ENCODE data around the gene ZSCAN9. TPM values are rescaled to one million over a fixed set of nuclear protein-coding genes. Genes with fewer than 3 reads are reported as not detected.

ZSCAN9 gene
- total RNA-seq, 1 experiment from 2014 or later: 13.7 TPM

DNA sequence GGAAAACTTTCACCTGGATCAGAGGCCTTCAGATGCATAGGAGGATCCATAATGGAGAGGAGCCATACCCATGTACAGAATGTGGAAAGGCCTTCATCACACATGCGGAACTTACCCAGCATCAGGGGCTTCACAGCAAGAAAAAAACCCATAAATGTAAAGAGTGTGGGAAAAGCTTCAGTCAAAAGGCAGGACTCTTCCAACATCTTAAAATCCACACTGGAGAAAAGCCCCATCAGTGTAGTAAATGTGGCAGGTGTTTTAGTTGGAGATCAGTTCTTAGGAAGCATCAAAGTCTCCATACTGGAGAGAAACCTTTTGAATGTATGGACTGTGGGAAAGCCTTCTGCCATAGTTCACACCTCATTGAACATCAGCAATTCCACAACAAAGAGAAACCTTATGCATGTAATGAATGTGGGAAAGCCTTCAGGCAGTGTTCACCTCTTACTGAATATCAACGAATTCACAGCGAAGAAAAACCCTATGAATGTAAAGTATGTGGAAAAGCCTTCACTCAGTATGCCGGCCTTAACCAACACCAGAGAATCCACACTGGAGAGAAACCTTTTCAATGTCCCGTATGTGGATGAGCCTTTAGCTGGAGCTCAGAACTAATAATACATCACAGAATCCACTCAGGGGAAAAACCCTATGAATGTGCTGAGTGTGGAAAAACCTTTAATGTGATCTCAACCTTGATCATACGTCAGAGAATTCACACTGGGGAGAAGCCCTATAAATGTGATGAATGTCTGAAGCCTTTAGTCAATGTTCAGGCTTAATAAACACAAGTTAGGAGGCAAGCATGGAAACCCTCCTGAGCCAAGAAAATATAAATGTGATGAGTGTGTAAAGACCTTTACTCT lies 36.7 kb upstream of the ZSCAN9 start:
- Mint-ChIP-seq H3K27ac (ENCODE audit: low read depth, unreplicated experiment) (no peak overlapping the region), H3K36me3 (ENCODE audit: insufficient read depth, unreplicated experiment) (no peaks in the 10 kb centered on the region), H3K9me3 (ENCODE audit: unreplicated experiment) (peaks cover 2% of the 10 kb centered on the region), H3K4me3 (ENCODE audit: unreplicated experiment) (no peak overlapping the region), H3K27me3 (ENCODE audit: insufficient read depth, unreplicated experiment) (no peaks in the 10 kb centered on the region), H3K4me1 (ENCODE audit: insufficient read depth, unreplicated experiment) (no peaks in the 10 kb centered on the region)
- DNase-seq (ENCODE audit: unreplicated experiment): no peak
- intact Hi-C loops (cut with micrococcal nuclease): no loop called here
- TF ChIP-seq CTCF (IDR thresholded peaks at IDR 0.05; ENCODE audit: unreplicated experiment): no peak
- CTCF ChIA-PET: interaction anchor here (0.7 kb wide), 1 partner anchor 29 kb away, joined by 3 read pairs; no protein-coding TSS in a partner anchor
- POLR2A ChIA-PET: no interaction called here
- no TSS peak for BruUV-seq (replicated peaks)

DNA sequence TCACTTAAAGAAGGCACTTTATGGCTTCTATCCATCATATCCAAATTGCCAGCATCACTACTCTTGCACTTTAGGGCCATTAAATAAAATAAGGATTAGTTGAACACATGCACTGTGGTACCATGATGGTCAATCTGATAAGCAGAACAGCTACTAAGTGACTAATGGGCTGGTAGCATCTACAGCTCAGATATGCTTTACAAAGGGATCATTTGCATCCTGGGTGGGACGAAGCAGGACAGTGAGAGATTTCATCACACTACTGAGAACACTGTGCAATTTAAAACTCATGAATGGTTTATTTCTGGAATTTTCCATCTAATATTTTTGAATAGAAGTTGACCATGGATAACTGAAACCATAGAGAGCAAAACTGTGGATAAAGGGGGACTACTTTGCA lies 25.1 kb upstream of the ZSCAN9 start:
- ChIA-PET CTCF (no interaction called here), POLR2A (no interaction called here)
- Mint-ChIP-seq H3K4me1 (ENCODE audit: insufficient read depth, unreplicated experiment) (no peaks in the 10 kb centered on the region), H3K4me3 (ENCODE audit: unreplicated experiment) (no peak overlapping the region), H3K9me3 (ENCODE audit: unreplicated experiment) (peaks cover 22% of the 10 kb centered on the region), H3K27me3 (ENCODE audit: insufficient read depth, unreplicated experiment) (no peaks in the 10 kb centered on the region), H3K27ac (ENCODE audit: low read depth, unreplicated experiment) (no peak overlapping the region), H3K36me3 (ENCODE audit: insufficient read depth, unreplicated experiment) (no peaks in the 10 kb centered on the region)
- intact Hi-C loops (cut with micrococcal nuclease): no loop called here
- DNase-seq (ENCODE audit: unreplicated experiment): no peak
- BruUV-seq (replicated peaks): no TSS peak
- no peak for TF ChIP-seq CTCF (IDR thresholded peaks at IDR 0.05; ENCODE audit: unreplicated experiment)

DNA sequence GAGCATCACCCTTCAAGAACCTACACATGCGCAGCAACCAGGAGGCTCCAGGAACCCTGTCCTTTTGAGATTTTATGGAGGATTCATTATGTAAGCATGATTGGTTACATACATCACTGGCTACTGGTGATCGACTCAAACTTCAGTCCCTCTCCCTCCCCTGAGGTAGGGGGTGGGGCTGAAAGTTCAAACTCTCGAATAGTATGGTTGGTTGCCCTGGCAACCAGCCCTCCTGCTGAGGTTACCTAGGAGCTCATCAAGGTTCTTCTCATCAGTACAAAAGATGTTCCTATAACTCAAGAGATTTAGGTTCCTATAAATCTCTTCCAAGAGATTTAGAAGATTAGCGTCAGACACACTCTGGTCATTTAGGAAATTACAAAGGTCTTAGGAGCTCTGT lies 21.9 kb upstream of the ZSCAN9 start:
- TF ChIP-seq CTCF (IDR thresholded peaks at IDR 0.05; ENCODE audit: unreplicated experiment): no peak
- H3K36me3 Mint-ChIP-seq (ENCODE audit: insufficient read depth, unreplicated experiment): peaks cover 3% of the 10 kb centered on the region
- H3K9me3 Mint-ChIP-seq (ENCODE audit: unreplicated experiment): peaks cover 9% of the 10 kb centered on the region
- no peaks in the 10 kb centered on the region for H3K4me1 Mint-ChIP-seq (ENCODE audit: insufficient read depth, unreplicated experiment)
- POLR2A ChIA-PET: no interaction called here
- CTCF ChIA-PET: no interaction called here
- no peaks in the 10 kb centered on the region for H3K27me3 Mint-ChIP-seq (ENCODE audit: insufficient read depth, unreplicated experiment)
- DNase-seq (ENCODE audit: unreplicated experiment): no peak
- no peak overlapping the region for H3K4me3 Mint-ChIP-seq (ENCODE audit: unreplicated experiment)
- intact Hi-C loops (cut with micrococcal nuclease): no loop called here
- no TSS peak for BruUV-seq (replicated peaks)
- no peak overlapping the region for H3K27ac Mint-ChIP-seq (ENCODE audit: low read depth, unreplicated experiment)

GRCh38 chr6:28205879-28206278 lies 19.2 kb upstream of the ZSCAN9 start:
- ChIA-PET CTCF (interaction anchor here (0.6 to 0.7 kb wide), 3 partner anchors 62 to 1448 kb away, joined by 3 to 5 read pairs (median 3); no protein-coding TSS in a partner anchor), POLR2A (interaction anchor here (0.7 to 2.8 kb wide), 8 partner anchors 9 to 69 kb away, joined by 3 to 8 read pairs (median 4); partner anchors contain the start of gene ZKSCAN8)
- no peak for TF ChIP-seq CTCF (IDR thresholded peaks at IDR 0.05; ENCODE audit: unreplicated experiment)
- BruUV-seq (replicated peaks): no TSS peak
- no peaks in the 10 kb centered on the region for H3K4me1 Mint-ChIP-seq (ENCODE audit: insufficient read depth, unreplicated experiment)
- H3K27ac Mint-ChIP-seq (ENCODE audit: low read depth, unreplicated experiment): no peak overlapping the region
- no peak overlapping the region for H3K4me3 Mint-ChIP-seq (ENCODE audit: unreplicated experiment)
- no peaks in the 10 kb centered on the region for H3K9me3 Mint-ChIP-seq (ENCODE audit: unreplicated experiment)
- no peaks in the 10 kb centered on the region for H3K27me3 Mint-ChIP-seq (ENCODE audit: insufficient read depth, unreplicated experiment)
- intact Hi-C loops (cut with micrococcal nuclease): no loop called here
- peak; percentile 19 for DNase-seq (ENCODE audit: unreplicated experiment)
- peaks cover 6% of the 10 kb centered on the region for H3K36me3 Mint-ChIP-seq (ENCODE audit: insufficient read depth, unreplicated experiment)

Measured in MCF 10A (cell line).